H9 (cell line): ENCODE data around the gene PPIF. TPM values are rescaled to one million over a fixed set of nuclear protein-coding genes. Genes with fewer than 3 reads are reported as not detected.
A peak's percentile ranks its signal among the peaks of the same experiment; 100 is the strongest.

Source experiments
- DNase-seq: peaks from one replicate; pipeline ENCODE4 v3.0.0-alpha.2; 2017
- H2AFZ ChIP-seq: one replicate; pipeline ENCODE4 v1.6.1; 2013; ENCODE audit warnings: mild to moderate bottlenecking, low read length, control low read depth, moderate library complexity
- H2AK5ac ChIP-seq: 2 replicates; pipeline ENCODE4 v1.6.1; 2013; ENCODE audit warnings: low read length, control low read depth, mixed read lengths; ENCODE audit not compliant: insufficient read length
- H2BK120ac ChIP-seq: one replicate; pipeline ENCODE4 v1.6.1; 2013; ENCODE audit warnings: low read depth, mild to moderate bottlenecking, low read length, control low read depth, inconsistent platforms; ENCODE audit not compliant: poor library complexity, severe bottlenecking
- H2BK12ac ChIP-seq: 2 replicates; pipeline ENCODE4 v1.6.1; 2013; ENCODE audit warnings: low read length, control low read depth, mixed read lengths, low read depth; ENCODE audit not compliant: insufficient read length
- H2BK15ac ChIP-seq: 2 replicates; pipeline ENCODE4 v1.6.1; 2013; ENCODE audit warnings: low read depth, low read length, control low read depth
- H2BK20ac ChIP-seq: one replicate; pipeline ENCODE4 v1.6.1; 2013; ENCODE audit warnings: low read depth, mild to moderate bottlenecking, low read length, control low read depth, inconsistent platforms; ENCODE audit not compliant: poor library complexity, severe bottlenecking
- H2BK5ac ChIP-seq: 2 replicates; pipeline ENCODE4 v1.6.1; 2013; ENCODE audit warnings: low read length, control low read depth, mixed read lengths; ENCODE audit not compliant: insufficient read length
- H3K14ac ChIP-seq: 2 replicates; pipeline ENCODE4 v1.6.1; 2013; ENCODE audit warnings: low read length, control low read depth; ENCODE audit not compliant: insufficient read depth
- H3K18ac ChIP-seq: 2 replicates; pipeline ENCODE4 v1.6.1; 2013; ENCODE audit warnings: low read depth, mild to moderate bottlenecking, mixed read lengths, low read length, control low read depth; ENCODE audit not compliant: insufficient read length
- H3K23ac ChIP-seq: 2 replicates; pipeline ENCODE4 v1.6.1; 2013; ENCODE audit warnings: low read length, control low read depth, mixed read lengths, low read depth; ENCODE audit not compliant: insufficient read length
- H3K23me2 ChIP-seq: 2 replicates; pipeline ENCODE4 v1.6.1; 2013; ENCODE audit warnings: low read depth, mild to moderate bottlenecking, mixed read lengths, low read length, control low read depth; ENCODE audit not compliant: insufficient read length, poor library complexity, severe bottlenecking
- H3K27ac ChIP-seq: 2 replicates; pipeline ENCODE4 v1.5.1; 2013; ENCODE audit warnings: low read length, control low read depth, mixed read lengths, low read depth; ENCODE audit not compliant: insufficient read length
- H3K27me3 ChIP-seq: 2 replicates; pipeline ENCODE4 v1.6.1; 2013; ENCODE audit warnings: low read length, control low read depth, inconsistent platforms; ENCODE audit not compliant: insufficient read depth
- H3K4ac ChIP-seq: 2 replicates; pipeline ENCODE4 v1.6.1; 2013; ENCODE audit warnings: low read depth, mild to moderate bottlenecking, control low read depth, inconsistent platforms, low read length, moderate library complexity
- H3K4me1 ChIP-seq: 2 replicates; pipeline ENCODE4 v1.6.1; 2013; ENCODE audit warnings: low read length, control low read depth, inconsistent platforms; ENCODE audit not compliant: insufficient read depth
- H3K4me2 ChIP-seq: 2 replicates; pipeline ENCODE4 v1.6.1; 2013; ENCODE audit warnings: low read length, control low read depth, mixed read lengths; ENCODE audit not compliant: insufficient read length, insufficient read depth
- H3K56ac ChIP-seq: 2 replicates; pipeline ENCODE4 v1.6.1; 2013; ENCODE audit warnings: low read depth, mild to moderate bottlenecking, mixed read lengths, low read length, control low read depth; ENCODE audit not compliant: insufficient read length
- H3K79me1 ChIP-seq: 2 replicates; pipeline ENCODE4 v1.6.1; 2013; ENCODE audit warnings: low read depth, mild to moderate bottlenecking, moderate library complexity, low read length, control low read depth, inconsistent platforms; ENCODE audit not compliant: insufficient read depth, poor library complexity, severe bottlenecking
- H3K79me2 ChIP-seq: 2 replicates; pipeline ENCODE4 v1.6.1; 2013; ENCODE audit warnings: low read length, control low read depth, inconsistent platforms; ENCODE audit not compliant: insufficient read depth
- H3K9ac ChIP-seq: 2 replicates; pipeline ENCODE4 v1.6.1; 2013; ENCODE audit warnings: low read length, control low read depth, mixed read lengths; ENCODE audit not compliant: insufficient read length; ENCODE audit errors: extremely low read depth
- H3K9me3 ChIP-seq: one replicate; pipeline ENCODE4 v1.6.1; 2013; ENCODE audit warnings: low read depth, low read length, inconsistent platforms; ENCODE audit not compliant: control insufficient read depth
- H3T11ph ChIP-seq: one replicate; pipeline ENCODE4 v1.6.1; 2013; ENCODE audit warnings: mild to moderate bottlenecking, low read length, control low read depth, inconsistent platforms
- H4K20me1 ChIP-seq: one replicate; pipeline ENCODE4 v1.6.1; 2013; ENCODE audit not compliant: control insufficient read depth, insufficient read length, insufficient read depth
- H4K5ac ChIP-seq: 2 replicates; pipeline ENCODE4 v1.6.1; 2013; ENCODE audit warnings: low read depth, mild to moderate bottlenecking, mixed read lengths, low read length, control low read depth; ENCODE audit not compliant: insufficient read length
- H4K8ac ChIP-seq: replicated peaks from 2 replicates; pipeline ENCODE4 v1.6.1; 2013; ENCODE audit warnings: low read length, control low read depth, mixed read lengths, low read depth; ENCODE audit not compliant: insufficient read length
- H4K91ac ChIP-seq: 2 replicates; pipeline ENCODE4 v1.6.1; 2013; ENCODE audit warnings: low read depth, mild to moderate bottlenecking, moderate library complexity, mixed read lengths, low read length, control low read depth; ENCODE audit not compliant: insufficient read length
- H3K27ac Mint-ChIP-seq, 3 experiments: 2 replicates in 2 of 3; 3 replicates in 1 of 3; pipeline ENCODE4 v1.8.0; 2020 to 2021; ENCODE audit warnings: mixed read lengths in 3 of 3, mild to moderate bottlenecking in 1 of 3, moderate library complexity in 1 of 3
- H3K27me3 Mint-ChIP-seq: 2 replicates; pipeline ENCODE4 v1.8.0; 2021; ENCODE audit warnings: low read depth, mild to moderate bottlenecking, moderate library complexity, mixed read lengths
- H3K36me3 Mint-ChIP-seq, 3 experiments: 2 replicates in 2 of 3; 3 replicates in 1 of 3; pipeline ENCODE4 v1.8.0; 2020 to 2021; ENCODE audit warnings: low read depth in 3 of 3, mixed read lengths in 3 of 3; ENCODE audit not compliant: insufficient read depth in 1 of 3
- H3K4me1 Mint-ChIP-seq, 2 experiments: 2 replicates each; pipeline ENCODE4 v1.8.0; 2020; ENCODE audit warnings: mixed read lengths in 2 of 2
- H3K4me3 Mint-ChIP-seq, 2 experiments: 2 replicates in 1 of 2; 3 replicates in 1 of 2; pipeline ENCODE4 v1.8.0; 2020 to 2021; ENCODE audit warnings: mild to moderate bottlenecking in 2 of 2, mixed read lengths in 2 of 2, moderate library complexity in 1 of 2
- H3K9me3 Mint-ChIP-seq, 2 experiments: 2 replicates in 1 of 2; 3 replicates in 1 of 2; pipeline ENCODE4 v1.8.0; 2020; ENCODE audit warnings: mild to moderate bottlenecking in 2 of 2, mixed read lengths in 2 of 2, moderate library complexity in 1 of 2
- WGBS: extraction: QIAGEN DNeasy Blood & Tissue Kit; methylation state at CpG from one replicate; pipeline ENCODE4 v1.1.7; 2013; ENCODE audit warnings: missing lambda C conversion rate, low lambda C conversion rate, mixed read lengths; ENCODE audit not compliant: insufficient read length; ENCODE audit errors: extremely low coverage; 5-methylcytosine and 5-hydroxymethylcytosine counted together
- total RNA-seq: library from RNA; stranded (reverse); gene quantifications from 2 replicates; pipeline ENCODE4 v1.2.1, GENCODE V29; 2021
- TF ChIP-seq, protein P1 (sequence below): fragments of 200-600 bp; sonication (generic); conservative IDR thresholded peaks from 3 replicates; pipeline ENCODE4 v1.8.0; 2021; ENCODE audit warnings: antibody characterized with exemption, mild to moderate bottlenecking

Gene PPIF
- total RNA-seq, 1 experiment from 2014 or later = 79.7 TPM

DNA sequence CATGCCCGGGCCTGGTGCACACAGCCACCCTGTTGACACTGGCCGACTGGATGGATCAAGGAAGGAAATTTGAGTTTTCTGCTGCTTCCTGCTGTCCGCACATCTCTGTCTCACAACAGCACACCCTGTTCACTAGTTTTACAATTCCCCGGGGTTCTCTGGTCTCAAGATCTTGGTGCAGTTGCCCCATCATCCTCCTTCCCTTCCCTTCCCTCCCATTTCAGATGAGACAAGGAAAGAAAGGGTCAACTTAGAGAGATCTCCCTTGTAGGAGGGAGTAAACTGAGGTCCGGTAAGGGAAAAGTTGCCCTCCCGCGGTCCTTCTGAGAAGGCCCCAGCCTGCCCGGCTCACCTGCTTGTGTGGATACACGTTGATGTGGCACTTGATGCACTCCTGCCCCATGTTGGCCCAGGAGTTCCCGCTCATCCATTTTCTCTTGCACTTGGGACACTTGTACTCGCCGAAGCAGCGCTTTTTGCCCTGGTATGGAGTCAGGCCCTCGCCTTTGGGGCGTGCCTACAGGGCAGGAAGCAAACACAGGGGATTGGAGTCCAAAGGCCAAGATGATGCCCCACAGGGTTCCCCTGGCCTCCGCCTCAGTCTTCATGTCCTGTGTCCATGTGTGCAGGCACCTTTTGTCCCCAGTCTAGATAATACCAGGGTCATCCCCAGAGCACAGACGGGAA, 46.8 kb downstream of the PPIF start:
- Histone ChIP-seq H4K8ac (no peak overlapping the region), H3K79me2 (no peaks in the 10 kb centered on the region), H3K79me1 (no peaks in the 10 kb centered on the region), H3K23ac (no peak overlapping the region), H3K23me2 (no peaks in the 10 kb centered on the region), H2BK20ac (no peak overlapping the region), H3K4ac (no peak overlapping the region), H3K14ac (no peak overlapping the region; the same call in 1 of the 2 replicates), H3T11ph (no peak overlapping the region), H4K20me1 (no peaks in the 10 kb centered on the region), H2BK15ac (no peak overlapping the region), H3K4me2 (no peak overlapping the region), H3K27me3 (no peaks in the 10 kb centered on the region), H2BK5ac (no peak overlapping the region), H4K5ac (no peak overlapping the region), H2BK120ac (no peak overlapping the region), H2AK5ac (no peak overlapping the region), H3K27ac (no peak overlapping the region), H2AFZ (no peak overlapping the region), H2BK12ac (no peak overlapping the region), H3K56ac (no peak overlapping the region), H3K9ac (no peak overlapping the region), H3K18ac (no peak overlapping the region), H3K9me3 (no peaks in the 10 kb centered on the region), H4K91ac (no peak overlapping the region), H3K4me1 (no peaks in the 10 kb centered on the region)
- WGBS = no CpG with 5 or more reads among the region's 17 CpGs
- DNase-seq = no peak
- Mint-ChIP-seq H3K27ac (peak overlapping the region in 2 of 3 experiments; percentile 28 to 88; a peak in 2 of 7 replicates), H3K4me1 (peaks cover 2 to 7% of the 10 kb centered on the region in 2 experiments), H3K27me3 (peaks cover 3% of the 10 kb centered on the region), H3K4me3 (no peak overlapping the region), H3K9me3 (no peaks in the 10 kb centered on the region), H3K36me3 (peaks cover 0 to 2% (median 0%) of the 10 kb centered on the region in 3 experiments; a peak in 2 of 7 replicates)
- TF ChIP-seq, protein P1, sequence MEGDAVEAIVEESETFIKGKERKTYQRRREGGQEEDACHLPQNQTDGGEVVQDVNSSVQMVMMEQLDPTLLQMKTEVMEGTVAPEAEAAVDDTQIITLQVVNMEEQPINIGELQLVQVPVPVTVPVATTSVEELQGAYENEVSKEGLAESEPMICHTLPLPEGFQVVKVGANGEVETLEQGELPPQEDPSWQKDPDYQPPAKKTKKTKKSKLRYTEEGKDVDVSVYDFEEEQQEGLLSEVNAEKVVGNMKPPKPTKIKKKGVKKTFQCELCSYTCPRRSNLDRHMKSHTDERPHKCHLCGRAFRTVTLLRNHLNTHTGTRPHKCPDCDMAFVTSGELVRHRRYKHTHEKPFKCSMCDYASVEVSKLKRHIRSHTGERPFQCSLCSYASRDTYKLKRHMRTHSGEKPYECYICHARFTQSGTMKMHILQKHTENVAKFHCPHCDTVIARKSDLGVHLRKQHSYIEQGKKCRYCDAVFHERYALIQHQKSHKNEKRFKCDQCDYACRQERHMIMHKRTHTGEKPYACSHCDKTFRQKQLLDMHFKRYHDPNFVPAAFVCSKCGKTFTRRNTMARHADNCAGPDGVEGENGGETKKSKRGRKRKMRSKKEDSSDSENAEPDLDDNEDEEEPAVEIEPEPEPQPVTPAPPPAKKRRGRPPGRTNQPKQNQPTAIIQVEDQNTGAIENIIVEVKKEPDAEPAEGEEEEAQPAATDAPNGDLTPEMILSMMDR = no peak
